H9 (cell line): ENCODE results near the gene FIBP. TPM values are rescaled to one million over a fixed set of nuclear protein-coding genes. Genes with fewer than 3 reads are reported as not detected.
"Not testable (repeated sequence)": the region's sequence is repeated elsewhere in the genome, so short reads cannot be mapped to it uniquely, and the experiment has no call there.

Source experiments
- DNase-seq: peaks from one replicate; pipeline ENCODE4 v3.0.0-alpha.2; 2017
- H2AFZ ChIP-seq: one replicate; pipeline ENCODE4 v1.6.1; 2013; ENCODE audit warnings: mild to moderate bottlenecking, low read length, control low read depth, moderate library complexity
- H2AK5ac ChIP-seq: 2 replicates; pipeline ENCODE4 v1.6.1; 2013; ENCODE audit warnings: low read length, control low read depth, mixed read lengths; ENCODE audit not compliant: insufficient read length
- H2BK120ac ChIP-seq: one replicate; pipeline ENCODE4 v1.6.1; 2013; ENCODE audit warnings: low read depth, mild to moderate bottlenecking, low read length, control low read depth, inconsistent platforms; ENCODE audit not compliant: poor library complexity, severe bottlenecking
- H2BK12ac ChIP-seq: 2 replicates; pipeline ENCODE4 v1.6.1; 2013; ENCODE audit warnings: low read length, control low read depth, mixed read lengths, low read depth; ENCODE audit not compliant: insufficient read length
- H2BK15ac ChIP-seq: 2 replicates; pipeline ENCODE4 v1.6.1; 2013; ENCODE audit warnings: low read depth, low read length, control low read depth
- H2BK20ac ChIP-seq: one replicate; pipeline ENCODE4 v1.6.1; 2013; ENCODE audit warnings: low read depth, mild to moderate bottlenecking, low read length, control low read depth, inconsistent platforms; ENCODE audit not compliant: poor library complexity, severe bottlenecking
- H2BK5ac ChIP-seq: 2 replicates; pipeline ENCODE4 v1.6.1; 2013; ENCODE audit warnings: low read length, control low read depth, mixed read lengths; ENCODE audit not compliant: insufficient read length
- H3K14ac ChIP-seq: 2 replicates; pipeline ENCODE4 v1.6.1; 2013; ENCODE audit warnings: low read length, control low read depth; ENCODE audit not compliant: insufficient read depth
- H3K18ac ChIP-seq: 2 replicates; pipeline ENCODE4 v1.6.1; 2013; ENCODE audit warnings: low read depth, mild to moderate bottlenecking, mixed read lengths, low read length, control low read depth; ENCODE audit not compliant: insufficient read length
- H3K23ac ChIP-seq: 2 replicates; pipeline ENCODE4 v1.6.1; 2013; ENCODE audit warnings: low read length, control low read depth, mixed read lengths, low read depth; ENCODE audit not compliant: insufficient read length
- H3K23me2 ChIP-seq: 2 replicates; pipeline ENCODE4 v1.6.1; 2013; ENCODE audit warnings: low read depth, mild to moderate bottlenecking, mixed read lengths, low read length, control low read depth; ENCODE audit not compliant: insufficient read length, poor library complexity, severe bottlenecking
- H3K27ac ChIP-seq: 2 replicates; pipeline ENCODE4 v1.5.1; 2013; ENCODE audit warnings: low read length, control low read depth, mixed read lengths, low read depth; ENCODE audit not compliant: insufficient read length
- H3K27me3 ChIP-seq: 2 replicates; pipeline ENCODE4 v1.6.1; 2013; ENCODE audit warnings: low read length, control low read depth, inconsistent platforms; ENCODE audit not compliant: insufficient read depth
- H3K4ac ChIP-seq: 2 replicates; pipeline ENCODE4 v1.6.1; 2013; ENCODE audit warnings: low read depth, mild to moderate bottlenecking, control low read depth, inconsistent platforms, low read length, moderate library complexity
- H3K4me1 ChIP-seq: 2 replicates; pipeline ENCODE4 v1.6.1; 2013; ENCODE audit warnings: low read length, control low read depth, inconsistent platforms; ENCODE audit not compliant: insufficient read depth
- H3K4me2 ChIP-seq: 2 replicates; pipeline ENCODE4 v1.6.1; 2013; ENCODE audit warnings: low read length, control low read depth, mixed read lengths; ENCODE audit not compliant: insufficient read length, insufficient read depth
- H3K56ac ChIP-seq: 2 replicates; pipeline ENCODE4 v1.6.1; 2013; ENCODE audit warnings: low read depth, mild to moderate bottlenecking, mixed read lengths, low read length, control low read depth; ENCODE audit not compliant: insufficient read length
- H3K79me1 ChIP-seq: 2 replicates; pipeline ENCODE4 v1.6.1; 2013; ENCODE audit warnings: low read depth, mild to moderate bottlenecking, moderate library complexity, low read length, control low read depth, inconsistent platforms; ENCODE audit not compliant: insufficient read depth, poor library complexity, severe bottlenecking
- H3K79me2 ChIP-seq: 2 replicates; pipeline ENCODE4 v1.6.1; 2013; ENCODE audit warnings: low read length, control low read depth, inconsistent platforms; ENCODE audit not compliant: insufficient read depth
- H3K9ac ChIP-seq: 2 replicates; pipeline ENCODE4 v1.6.1; 2013; ENCODE audit warnings: low read length, control low read depth, mixed read lengths; ENCODE audit not compliant: insufficient read length; ENCODE audit errors: extremely low read depth
- H3K9me3 ChIP-seq: one replicate; pipeline ENCODE4 v1.6.1; 2013; ENCODE audit warnings: low read depth, low read length, inconsistent platforms; ENCODE audit not compliant: control insufficient read depth
- H3T11ph ChIP-seq: one replicate; pipeline ENCODE4 v1.6.1; 2013; ENCODE audit warnings: mild to moderate bottlenecking, low read length, control low read depth, inconsistent platforms
- H4K20me1 ChIP-seq: one replicate; pipeline ENCODE4 v1.6.1; 2013; ENCODE audit not compliant: control insufficient read depth, insufficient read length, insufficient read depth
- H4K5ac ChIP-seq: 2 replicates; pipeline ENCODE4 v1.6.1; 2013; ENCODE audit warnings: low read depth, mild to moderate bottlenecking, mixed read lengths, low read length, control low read depth; ENCODE audit not compliant: insufficient read length
- H4K8ac ChIP-seq: replicated peaks from 2 replicates; pipeline ENCODE4 v1.6.1; 2013; ENCODE audit warnings: low read length, control low read depth, mixed read lengths, low read depth; ENCODE audit not compliant: insufficient read length
- H4K91ac ChIP-seq: 2 replicates; pipeline ENCODE4 v1.6.1; 2013; ENCODE audit warnings: low read depth, mild to moderate bottlenecking, moderate library complexity, mixed read lengths, low read length, control low read depth; ENCODE audit not compliant: insufficient read length
- H3K27ac Mint-ChIP-seq, 3 experiments: 2 replicates in 2 of 3; 3 replicates in 1 of 3; pipeline ENCODE4 v1.8.0; 2020 to 2021; ENCODE audit warnings: mixed read lengths in 3 of 3, mild to moderate bottlenecking in 1 of 3, moderate library complexity in 1 of 3
- H3K27me3 Mint-ChIP-seq: 2 replicates; pipeline ENCODE4 v1.8.0; 2021; ENCODE audit warnings: low read depth, mild to moderate bottlenecking, moderate library complexity, mixed read lengths
- H3K36me3 Mint-ChIP-seq, 3 experiments: 2 replicates in 2 of 3; 3 replicates in 1 of 3; pipeline ENCODE4 v1.8.0; 2020 to 2021; ENCODE audit warnings: low read depth in 3 of 3, mixed read lengths in 3 of 3; ENCODE audit not compliant: insufficient read depth in 1 of 3
- H3K4me1 Mint-ChIP-seq, 2 experiments: 2 replicates each; pipeline ENCODE4 v1.8.0; 2020; ENCODE audit warnings: mixed read lengths in 2 of 2
- H3K4me3 Mint-ChIP-seq, 2 experiments: 2 replicates in 1 of 2; 3 replicates in 1 of 2; pipeline ENCODE4 v1.8.0; 2020 to 2021; ENCODE audit warnings: mild to moderate bottlenecking in 2 of 2, mixed read lengths in 2 of 2, moderate library complexity in 1 of 2
- H3K9me3 Mint-ChIP-seq, 2 experiments: 2 replicates in 1 of 2; 3 replicates in 1 of 2; pipeline ENCODE4 v1.8.0; 2020; ENCODE audit warnings: mild to moderate bottlenecking in 2 of 2, mixed read lengths in 2 of 2, moderate library complexity in 1 of 2
- WGBS: extraction: QIAGEN DNeasy Blood & Tissue Kit; methylation state at CpG from one replicate; pipeline ENCODE4 v1.1.7; 2013; ENCODE audit warnings: missing lambda C conversion rate, low lambda C conversion rate, mixed read lengths; ENCODE audit not compliant: insufficient read length; ENCODE audit errors: extremely low coverage; 5-methylcytosine and 5-hydroxymethylcytosine counted together
- total RNA-seq: library from RNA; stranded (reverse); gene quantifications from 2 replicates; pipeline ENCODE4 v1.2.1, GENCODE V29; 2021
- TF ChIP-seq, protein P1 (sequence below): fragments of 200-600 bp; sonication (generic); conservative IDR thresholded peaks from 3 replicates; pipeline ENCODE4 v1.8.0; 2021; ENCODE audit warnings: antibody characterized with exemption, mild to moderate bottlenecking

Gene FIBP
- total RNA-seq, 1 experiment from 2014 or later = 87.0 TPM

DNA sequence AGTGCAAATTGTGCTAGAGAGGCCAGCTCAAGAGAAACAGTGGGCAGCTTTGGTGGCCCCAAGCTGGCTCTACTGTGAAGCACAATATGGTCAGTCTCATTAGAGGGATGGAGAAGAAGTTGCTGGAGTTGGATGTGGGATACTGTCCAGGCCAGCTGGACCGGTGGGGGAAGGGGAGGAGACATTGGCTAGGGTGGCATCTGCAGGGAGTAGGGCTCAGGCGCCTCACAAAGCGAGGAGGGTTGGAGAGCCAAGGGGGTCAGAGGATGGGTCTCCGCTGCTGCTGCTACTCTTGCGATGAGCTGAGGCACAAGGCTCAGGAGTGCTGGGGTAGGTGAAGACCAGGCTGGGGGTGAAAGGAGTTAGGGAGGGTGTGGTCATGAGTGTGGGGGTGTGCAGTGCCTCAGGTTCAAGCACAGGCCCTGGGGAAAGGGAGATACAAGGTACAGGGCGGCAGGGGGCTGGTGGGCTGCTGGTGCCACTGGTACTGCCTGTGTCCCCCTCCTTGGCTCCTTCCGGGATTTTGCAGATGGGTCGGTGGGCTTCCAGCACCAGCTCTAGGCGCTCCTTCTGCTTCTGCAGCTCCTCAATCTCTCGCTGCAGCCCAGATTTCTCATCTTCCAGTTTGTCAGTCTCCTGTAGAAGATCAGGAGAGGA is 4.5 kb upstream of the FIBP start:
- Histone ChIP-seq H3K79me1 (no peaks in the 10 kb centered on the region), H3K4ac (no peak overlapping the region), H4K91ac (no peak overlapping the region), H2AFZ (no peak overlapping the region), H3K18ac (no peak overlapping the region), H3K4me2 (peak overlapping the region; percentile 70), H2BK15ac (no peak overlapping the region), H3T11ph (no peak overlapping the region), H2BK5ac (no peak overlapping the region), H3K9me3 (no peaks in the 10 kb centered on the region), H2BK120ac (no peak overlapping the region), H4K5ac (no peak overlapping the region), H3K27me3 (peaks cover 6% of the 10 kb centered on the region; the same call in 1 of the 2 replicates), H2BK12ac (no peak overlapping the region), H3K9ac (no peak overlapping the region), H3K23ac (no peak overlapping the region), H3K4me1 (peaks cover 7% of the 10 kb centered on the region; the same call in 1 of the 2 replicates), H4K20me1 (no peaks in the 10 kb centered on the region), H3K14ac (no peak overlapping the region), H4K8ac (no peak overlapping the region), H3K79me2 (no peaks in the 10 kb centered on the region; the same call in 1 of the 2 replicates), H3K23me2 (peaks cover 23% of the 10 kb centered on the region), H3K27ac (no peak overlapping the region), H3K56ac (no peak overlapping the region), H2BK20ac (no peak overlapping the region), H2AK5ac (no peak overlapping the region)
- Mint-ChIP-seq H3K9me3 (peaks cover 2 to 4% of the 10 kb centered on the region in 2 experiments; a peak in 2 of 5 replicates), H3K27me3 (peaks cover 28% of the 10 kb centered on the region), H3K36me3 (peaks cover 0 to 36% (median 0%) of the 10 kb centered on the region in 3 experiments; a peak in 3 of 7 replicates), H3K4me3 (peak overlapping the region; percentile 75 to 88), H3K27ac (peak overlapping the region in 1 of 3 experiments; percentile 68; a peak in 2 of 7 replicates), H3K4me1 (peaks cover 34 to 42% of the 10 kb centered on the region in 2 experiments)
- WGBS = no CpG with 5 or more reads among the region's 10 CpGs
- TF ChIP-seq, protein P1, sequence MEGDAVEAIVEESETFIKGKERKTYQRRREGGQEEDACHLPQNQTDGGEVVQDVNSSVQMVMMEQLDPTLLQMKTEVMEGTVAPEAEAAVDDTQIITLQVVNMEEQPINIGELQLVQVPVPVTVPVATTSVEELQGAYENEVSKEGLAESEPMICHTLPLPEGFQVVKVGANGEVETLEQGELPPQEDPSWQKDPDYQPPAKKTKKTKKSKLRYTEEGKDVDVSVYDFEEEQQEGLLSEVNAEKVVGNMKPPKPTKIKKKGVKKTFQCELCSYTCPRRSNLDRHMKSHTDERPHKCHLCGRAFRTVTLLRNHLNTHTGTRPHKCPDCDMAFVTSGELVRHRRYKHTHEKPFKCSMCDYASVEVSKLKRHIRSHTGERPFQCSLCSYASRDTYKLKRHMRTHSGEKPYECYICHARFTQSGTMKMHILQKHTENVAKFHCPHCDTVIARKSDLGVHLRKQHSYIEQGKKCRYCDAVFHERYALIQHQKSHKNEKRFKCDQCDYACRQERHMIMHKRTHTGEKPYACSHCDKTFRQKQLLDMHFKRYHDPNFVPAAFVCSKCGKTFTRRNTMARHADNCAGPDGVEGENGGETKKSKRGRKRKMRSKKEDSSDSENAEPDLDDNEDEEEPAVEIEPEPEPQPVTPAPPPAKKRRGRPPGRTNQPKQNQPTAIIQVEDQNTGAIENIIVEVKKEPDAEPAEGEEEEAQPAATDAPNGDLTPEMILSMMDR = no peak
- DNase-seq = no peak

- H2AK5ac ChIP-seq, H2BK15ac ChIP-seq, H4K20me1 ChIP-seq, H4K91ac ChIP-seq, H3K23ac ChIP-seq, H3K79me2 ChIP-seq, H3K4ac ChIP-seq, H3K18ac ChIP-seq, H2AFZ ChIP-seq, H3K9me3 Mint-ChIP-seq, DNase-seq, H3K27ac ChIP-seq, H3K9me3 ChIP-seq, H3K4me1 ChIP-seq, H2BK120ac ChIP-seq, H3K9ac ChIP-seq, H3K27me3 ChIP-seq, H3K79me1 ChIP-seq, H2BK5ac ChIP-seq, H2BK20ac ChIP-seq, H3K56ac ChIP-seq, H4K5ac ChIP-seq, H2BK12ac ChIP-seq, H4K8ac ChIP-seq, H3T11ph ChIP-seq, H3K14ac ChIP-seq: not testable (repeated sequence)
- no CpG with 5 or more reads among the region's 5 CpGs for WGBS
- H3K4me3 Mint-ChIP-seq = peak overlapping the region; percentile 75 to 88
- H3K27ac Mint-ChIP-seq = peak overlapping the region in 2 of 3 experiments; percentile 44 to 68; a peak in 3 of 7 replicates
- peaks cover 39 to 48% of the 10 kb centered on the region in 2 experiments for H3K4me1 Mint-ChIP-seq
- Histone ChIP-seq H3K4me2 (peak overlapping the region; percentile 70), H3K23me2 (peaks cover 23% of the 10 kb centered on the region)
- H3K27me3 Mint-ChIP-seq = peaks cover 21% of the 10 kb centered on the region
- peaks cover 0 to 36% (median 4%) of the 10 kb centered on the region in 3 experiments; a peak in 5 of 7 replicates for H3K36me3 Mint-ChIP-seq
These were observed 3.9 kb upstream of the FIBP start for GRCh38 chr11:65892137-65892540.
